GM23338 (cell line): ENCODE data around the gene STX7. TPM values are rescaled to one million over a fixed set of nuclear protein-coding genes. Genes with fewer than 3 reads are reported as not detected.

ENCODE experiments used
- ATAC-seq: fragments of 200-7000 bp; cut with Tn5 transposase; 3 replicates; pipeline ENCODE4 v1.9.1; 2020
- DNase-seq: peaks from one replicate; pipeline ENCODE4 v3.0.0-alpha.2; 2015; ENCODE audit warnings: low spot score
- H2AFZ ChIP-seq: fragments of 200-600 bp; sonication (generic); 2 replicates; pipeline ENCODE4 v1.8.0; 2016; ENCODE audit warnings: antibody characterized with exemption, mild to moderate bottlenecking, moderate library complexity
- H3F3A ChIP-seq: fragments of 200-600 bp; sonication (generic); replicated peaks from 2 replicates; pipeline ENCODE4 v1.8.0; 2017; ENCODE audit warnings: antibody characterized with exemption, mixed run types, low read depth
- H3K27ac ChIP-seq: fragments of 200-600 bp; sonication (generic); 2 replicates; pipeline ENCODE4 v1.6.1; 2016; ENCODE audit warnings: low read depth
- H3K27me3 ChIP-seq: fragments of 200-600 bp; sonication (generic); 2 replicates; pipeline ENCODE4 v1.8.0; 2016; ENCODE audit warnings: mild to moderate bottlenecking, mixed run types, moderate library complexity; ENCODE audit not compliant: insufficient read depth
- H3K36me3 ChIP-seq: fragments of 200-600 bp; sonication (generic); 2 replicates; pipeline ENCODE4 v1.8.0; 2016; ENCODE audit warnings: mild to moderate bottlenecking; ENCODE audit not compliant: insufficient read depth
- H3K4me1 ChIP-seq: fragments of 200-600 bp; sonication (generic); 2 replicates; pipeline ENCODE4 v1.8.0; 2016; ENCODE audit warnings: mild to moderate bottlenecking, moderate library complexity; ENCODE audit not compliant: insufficient read depth
- H3K4me2 ChIP-seq: fragments of 200-600 bp; sonication (generic); 2 replicates; pipeline ENCODE4 v1.7.1; 2017; ENCODE audit warnings: mixed run types
- H3K4me3 ChIP-seq: fragments of 200-600 bp; sonication (generic); 2 replicates; pipeline ENCODE4 v1.6.1; 2016; ENCODE audit warnings: mixed run types
- H3K79me2 ChIP-seq: fragments of 200-600 bp; sonication (generic); replicated peaks from 2 replicates; pipeline ENCODE4 v1.8.0; 2017; ENCODE audit warnings: mild to moderate bottlenecking; ENCODE audit not compliant: insufficient read depth
- H3K9me2 ChIP-seq: fragments of 200-600 bp; sonication (generic); 2 replicates; pipeline ENCODE4 v1.8.0; 2017; ENCODE audit not compliant: insufficient read depth
- H4K20me1 ChIP-seq: fragments of 200-600 bp; sonication (generic); replicated peaks from 2 replicates; pipeline ENCODE4 v1.8.0; 2017; ENCODE audit warnings: mild to moderate bottlenecking; ENCODE audit not compliant: insufficient read depth
- H3K27ac Mint-ChIP-seq: 2 replicates; pipeline ENCODE4 v1.8.0; 2020; ENCODE audit warnings: inconsistent platforms, mild to moderate bottlenecking, moderate library complexity, mixed read lengths
- H3K27me3 Mint-ChIP-seq: 3 replicates; pipeline ENCODE4 v1.8.0; 2022; ENCODE audit warnings: low read depth, mild to moderate bottlenecking, moderate library complexity, mixed read lengths, inconsistent platforms; ENCODE audit not compliant: insufficient read depth, poor library complexity
- H3K36me3 Mint-ChIP-seq: 3 replicates; pipeline ENCODE4 v1.8.0; 2021; ENCODE audit warnings: low read depth, mild to moderate bottlenecking, inconsistent platforms, moderate library complexity, mixed read lengths
- H3K4me1 Mint-ChIP-seq: 3 replicates; pipeline ENCODE4 v1.8.0; 2020; ENCODE audit warnings: mild to moderate bottlenecking, inconsistent platforms, mixed read lengths
- H3K4me3 Mint-ChIP-seq: 3 replicates; pipeline ENCODE4 v1.8.0; 2021; ENCODE audit warnings: moderate library complexity, mild to moderate bottlenecking, inconsistent platforms, mixed read lengths
- H3K9me3 Mint-ChIP-seq: 3 replicates; pipeline ENCODE4 v1.8.0; 2020; ENCODE audit warnings: moderate library complexity, mild to moderate bottlenecking, inconsistent platforms, mixed read lengths
- EZH2phosphoT487 ChIP-seq: fragments of 200-600 bp; sonication (generic); IDR thresholded peaks from one replicate; pipeline ENCODE4 v1.8.1; 2018; ENCODE audit warnings: antibody characterized with exemption; ENCODE audit not compliant: unreplicated experiment
- JUNB ChIP-seq: IDR thresholded peaks from one replicate; pipeline ENCODE4 v1.6.1; 2016; ENCODE audit warnings: antibody characterized with exemption; ENCODE audit not compliant: unreplicated experiment
- POLR2AphosphoS5 ChIP-seq: IDR thresholded peaks from 2 replicates; pipeline ENCODE4 v1.6.1; 2016; ENCODE audit warnings: antibody characterized with exemption, low read depth
- STAT1 ChIP-seq: IDR thresholded peaks from one replicate; pipeline ENCODE4 v1.6.1; 2016; ENCODE audit warnings: antibody characterized with exemption; ENCODE audit not compliant: unreplicated experiment
- ZNF114 ChIP-seq: fragments of 250-450 bp; sonication (Bioruptor Pico); IDR thresholded peaks from 2 replicates; pipeline ENCODE4 v1.5.0; 2020; ENCODE audit warnings: mild to moderate bottlenecking, moderate library complexity
- ZNF331 ChIP-seq: fragments of 250-450 bp; sonication (Bioruptor Pico); IDR thresholded peaks from 2 replicates; pipeline ENCODE4 v1.5.0; 2020; ENCODE audit warnings: low read depth, mild to moderate bottlenecking, moderate library complexity
- polyA plus RNA-seq: library from polyadenylated mRNA; unstranded; fragments of >200 nt; fragmentation: Nextera tagmentation; extraction: Ambion mirVana; gene quantifications from 2 replicates; pipeline ENCODE4 v1.2.1, GENCODE V29; 2016
- total RNA-seq: library from RNA; depleted of rRNA; stranded (reverse); fragments of >200 nt; shearing (Covaris generic); gene quantifications from 2 replicates; pipeline ENCODE4 v1.2.3, GENCODE V29; 2014
- TF ChIP-seq, protein P1 (sequence below): IDR thresholded peaks from 2 replicates; pipeline ENCODE4 v1.6.1; 2016; ENCODE audit warnings: antibody characterized with exemption
- TF ChIP-seq, protein P2 (sequence below): fragments of 250-450 bp; sonication (Bioruptor Pico); IDR thresholded peaks from 2 replicates; pipeline ENCODE4 v1.5.0; 2020; ENCODE audit warnings: mild to moderate bottlenecking, moderate library complexity
- TF ChIP-seq, protein P3 (sequence below): IDR thresholded peaks from one replicate; pipeline ENCODE4 v1.6.1; 2018; ENCODE audit warnings: antibody characterized with exemption; ENCODE audit not compliant: unreplicated experiment
- TF ChIP-seq, protein P4 (sequence below), 2 experiments: fragments of 200-600 bp in 1 of 2; sonication (generic) in 1 of 2; conservative IDR thresholded peaks; 2 replicates each; pipeline versions ENCODE4 v1.5.1 to v1.6.1; 2016 to 2017; ENCODE audit warnings: antibody characterized with exemption in 2 of 2, low read depth in 2 of 2, mild to moderate bottlenecking in 2 of 2, moderate library complexity in 1 of 2

The STX7 gene
- total and polyA plus RNA-seq, 2 experiments from 2014 or later = 22.4 to 28.8 TPM

DNA sequence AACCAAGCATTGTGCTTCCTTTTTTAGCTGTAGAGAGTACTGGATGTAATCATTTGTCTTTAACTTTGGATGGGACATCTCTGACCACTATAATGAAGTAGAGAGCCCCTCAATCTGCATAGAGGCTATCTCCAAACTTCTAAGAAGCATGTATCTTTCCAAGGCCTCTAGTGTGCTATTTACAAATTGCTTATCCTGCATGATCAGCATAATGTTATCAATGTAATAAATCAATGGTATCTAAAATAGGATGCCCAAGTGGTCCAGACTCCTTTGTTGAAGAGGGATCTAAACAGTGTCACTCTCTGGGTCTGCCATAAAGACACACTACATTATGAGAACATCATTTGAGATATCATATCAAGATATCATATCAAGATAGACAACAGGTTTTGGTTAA lies 31.9 kb upstream of the STX7 start:
- Histone ChIP-seq H3K4me3 (no peak overlapping the region), H3K36me3 (no peaks in the 10 kb centered on the region), H3K27me3 (no peaks in the 10 kb centered on the region), H3K79me2 (no peaks in the 10 kb centered on the region), H3K4me2 (no peak overlapping the region), H4K20me1 (no peaks in the 10 kb centered on the region), H3K4me1 (peaks cover 6% of the 10 kb centered on the region; the same call in 1 of the 2 replicates), H3F3A (no peaks in the 10 kb centered on the region), H3K9me2 (0 out of 2 replicates have a peak, but pooled peaks cover 5% of the 10 kb centered on the region), H3K27ac (no peak overlapping the region), H2AFZ (no peak overlapping the region)
- Mint-ChIP-seq H3K27ac (no peak overlapping the region), H3K4me1 (peaks cover 13% of the 10 kb centered on the region), H3K36me3 (no peaks in the 10 kb centered on the region), H3K4me3 (no peak overlapping the region), H3K9me3 (no peaks in the 10 kb centered on the region), H3K27me3 (no peaks in the 10 kb centered on the region)
- ATAC-seq = no peak
- TF ChIP-seq POLR2AphosphoS5 (no peak), ZNF114 (CRISPR knock-in tag) (no peak)
- no peak for DNase-seq

DNA sequence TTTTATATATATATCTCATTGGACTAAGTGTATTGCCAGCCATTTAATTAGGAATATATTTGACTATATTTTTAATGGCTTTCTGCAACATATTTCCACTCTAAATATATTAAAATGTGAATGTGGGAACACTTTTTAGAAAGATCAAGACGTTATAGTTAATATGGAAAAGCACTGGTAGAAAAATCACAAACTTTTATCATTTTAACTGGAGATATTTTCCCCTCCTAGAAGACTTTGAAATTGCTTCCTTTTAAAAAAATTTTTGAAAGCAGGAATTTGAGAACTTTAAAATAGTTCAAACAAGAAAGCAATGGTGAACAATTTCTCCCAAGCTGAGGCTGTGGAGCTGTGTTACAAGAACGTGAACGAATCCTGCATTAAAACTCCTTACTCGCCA lies 25.1 kb upstream of the STX7 start, which contains the start of gene TAAR9:
TAAR9 (plus strand) TSS at position 301 of the 400 bp plus-strand sequence; CDS start at position 314, 13 bp downstream.
- DNase-seq = no peak
- Mint-ChIP-seq H3K27me3 (no peaks in the 10 kb centered on the region), H3K9me3 (peaks cover 12% of the 10 kb centered on the region), H3K27ac (no peak within 1 kb of the TSS), H3K36me3 (peaks cover 7% of the 10 kb centered on the region; the same call in 2 of the 3 replicates), H3K4me1 (no peaks in the 10 kb centered on the region), H3K4me3 (no peak within 1 kb of the TSS)
- Histone ChIP-seq H3K27me3 (no peaks in the 10 kb centered on the region), H3F3A (no peaks in the 10 kb centered on the region), H3K4me2 (no peak within 1 kb of the TSS), H3K27ac (no peak within 1 kb of the TSS), H3K79me2 (no peaks in the 10 kb centered on the region), H3K4me1 (no peaks in the 10 kb centered on the region), H3K4me3 (no peak within 1 kb of the TSS), H2AFZ (peak within 1 kb of the TSS; percentile 94), H4K20me1 (no peaks in the 10 kb centered on the region), H3K9me2 (no peaks in the 10 kb centered on the region), H3K36me3 (no peaks in the 10 kb centered on the region)
- ATAC-seq = no peak
- TF ChIP-seq POLR2AphosphoS5 = no peak
- TF ChIP-seq JUNB = no peak
- no peak for TF ChIP-seq ZNF331 (CRISPR knock-in tag)
- no peak for TF ChIP-seq ZNF114 (CRISPR knock-in tag)
- TF ChIP-seq, protein P1, sequence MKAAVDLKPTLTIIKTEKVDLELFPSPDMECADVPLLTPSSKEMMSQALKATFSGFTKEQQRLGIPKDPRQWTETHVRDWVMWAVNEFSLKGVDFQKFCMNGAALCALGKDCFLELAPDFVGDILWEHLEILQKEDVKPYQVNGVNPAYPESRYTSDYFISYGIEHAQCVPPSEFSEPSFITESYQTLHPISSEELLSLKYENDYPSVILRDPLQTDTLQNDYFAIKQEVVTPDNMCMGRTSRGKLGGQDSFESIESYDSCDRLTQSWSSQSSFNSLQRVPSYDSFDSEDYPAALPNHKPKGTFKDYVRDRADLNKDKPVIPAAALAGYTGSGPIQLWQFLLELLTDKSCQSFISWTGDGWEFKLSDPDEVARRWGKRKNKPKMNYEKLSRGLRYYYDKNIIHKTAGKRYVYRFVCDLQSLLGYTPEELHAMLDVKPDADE = no peak
- TF ChIP-seq STAT1 = no peak
- TF ChIP-seq EZH2phosphoT487 = no peak
- TF ChIP-seq, protein P2, sequence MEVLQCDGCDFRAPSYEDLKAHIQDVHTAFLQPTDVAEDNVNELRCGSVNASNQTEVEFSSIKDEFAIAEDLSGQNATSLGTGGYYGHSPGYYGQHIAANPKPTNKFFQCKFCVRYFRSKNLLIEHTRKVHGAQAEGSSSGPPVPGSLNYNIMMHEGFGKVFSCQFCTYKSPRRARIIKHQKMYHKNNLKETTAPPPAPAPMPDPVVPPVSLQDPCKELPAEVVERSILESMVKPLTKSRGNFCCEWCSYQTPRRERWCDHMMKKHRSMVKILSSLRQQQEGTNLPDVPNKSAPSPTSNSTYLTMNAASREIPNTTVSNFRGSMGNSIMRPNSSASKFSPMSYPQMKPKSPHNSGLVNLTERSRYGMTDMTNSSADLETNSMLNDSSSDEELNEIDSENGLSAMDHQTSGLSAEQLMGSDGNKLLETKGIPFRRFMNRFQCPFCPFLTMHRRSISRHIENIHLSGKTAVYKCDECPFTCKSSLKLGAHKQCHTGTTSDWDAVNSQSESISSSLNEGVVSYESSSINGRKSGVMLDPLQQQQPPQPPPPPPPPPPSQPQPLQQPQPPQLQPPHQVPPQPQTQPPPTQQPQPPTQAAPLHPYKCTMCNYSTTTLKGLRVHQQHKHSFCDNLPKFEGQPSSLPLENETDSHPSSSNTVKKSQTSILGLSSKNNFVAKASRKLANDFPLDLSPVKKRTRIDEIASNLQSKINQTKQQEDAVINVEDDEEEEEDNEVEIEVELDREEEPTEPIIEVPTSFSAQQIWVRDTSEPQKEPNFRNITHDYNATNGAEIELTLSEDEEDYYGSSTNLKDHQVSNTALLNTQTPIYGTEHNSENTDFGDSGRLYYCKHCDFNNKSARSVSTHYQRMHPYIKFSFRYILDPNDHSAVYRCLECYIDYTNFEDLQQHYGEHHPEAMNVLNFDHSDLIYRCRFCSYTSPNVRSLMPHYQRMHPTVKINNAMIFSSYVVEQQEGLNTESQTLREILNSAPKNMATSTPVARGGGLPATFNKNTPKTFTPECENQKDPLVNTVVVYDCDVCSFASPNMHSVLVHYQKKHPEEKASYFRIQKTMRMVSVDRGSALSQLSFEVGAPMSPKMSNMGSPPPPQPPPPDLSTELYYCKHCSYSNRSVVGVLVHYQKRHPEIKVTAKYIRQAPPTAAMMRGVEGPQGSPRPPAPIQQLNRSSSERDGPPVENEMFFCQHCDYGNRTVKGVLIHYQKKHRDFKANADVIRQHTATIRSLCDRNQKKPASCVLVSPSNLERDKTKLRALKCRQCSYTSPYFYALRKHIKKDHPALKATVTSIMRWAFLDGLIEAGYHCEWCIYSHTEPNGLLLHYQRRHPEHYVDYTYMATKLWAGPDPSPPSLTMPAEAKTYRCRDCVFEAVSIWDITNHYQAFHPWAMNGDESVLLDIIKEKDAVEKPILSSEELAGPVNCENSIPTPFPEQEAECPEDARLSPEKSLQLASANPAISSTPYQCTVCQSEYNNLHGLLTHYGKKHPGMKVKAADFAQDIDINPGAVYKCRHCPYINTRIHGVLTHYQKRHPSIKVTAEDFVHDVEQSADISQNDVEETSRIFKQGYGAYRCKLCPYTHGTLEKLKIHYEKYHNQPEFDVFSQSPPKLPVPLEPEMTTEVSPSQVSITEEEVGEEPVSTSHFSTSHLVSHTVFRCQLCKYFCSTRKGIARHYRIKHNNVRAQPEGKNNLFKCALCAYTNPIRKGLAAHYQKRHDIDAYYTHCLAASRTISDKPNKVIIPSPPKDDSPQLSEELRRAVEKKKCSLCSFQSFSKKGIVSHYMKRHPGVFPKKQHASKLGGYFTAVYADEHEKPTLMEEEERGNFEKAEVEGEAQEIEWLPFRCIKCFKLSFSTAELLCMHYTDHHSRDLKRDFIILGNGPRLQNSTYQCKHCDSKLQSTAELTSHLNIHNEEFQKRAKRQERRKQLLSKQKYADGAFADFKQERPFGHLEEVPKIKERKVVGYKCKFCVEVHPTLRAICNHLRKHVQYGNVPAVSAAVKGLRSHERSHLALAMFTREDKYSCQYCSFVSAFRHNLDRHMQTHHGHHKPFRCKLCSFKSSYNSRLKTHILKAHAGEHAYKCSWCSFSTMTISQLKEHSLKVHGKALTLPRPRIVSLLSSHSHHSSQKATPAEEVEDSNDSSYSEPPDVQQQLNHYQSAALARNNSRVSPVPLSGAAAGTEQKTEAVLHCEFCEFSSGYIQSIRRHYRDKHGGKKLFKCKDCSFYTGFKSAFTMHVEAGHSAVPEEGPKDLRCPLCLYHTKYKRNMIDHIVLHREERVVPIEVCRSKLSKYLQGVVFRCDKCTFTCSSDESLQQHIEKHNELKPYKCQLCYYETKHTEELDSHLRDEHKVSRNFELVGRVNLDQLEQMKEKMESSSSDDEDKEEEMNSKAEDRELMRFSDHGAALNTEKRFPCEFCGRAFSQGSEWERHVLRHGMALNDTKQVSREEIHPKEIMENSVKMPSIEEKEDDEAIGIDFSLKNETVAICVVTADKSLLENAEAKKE (CRISPR knock-in tag) = no peak
- TF ChIP-seq, protein P3, sequence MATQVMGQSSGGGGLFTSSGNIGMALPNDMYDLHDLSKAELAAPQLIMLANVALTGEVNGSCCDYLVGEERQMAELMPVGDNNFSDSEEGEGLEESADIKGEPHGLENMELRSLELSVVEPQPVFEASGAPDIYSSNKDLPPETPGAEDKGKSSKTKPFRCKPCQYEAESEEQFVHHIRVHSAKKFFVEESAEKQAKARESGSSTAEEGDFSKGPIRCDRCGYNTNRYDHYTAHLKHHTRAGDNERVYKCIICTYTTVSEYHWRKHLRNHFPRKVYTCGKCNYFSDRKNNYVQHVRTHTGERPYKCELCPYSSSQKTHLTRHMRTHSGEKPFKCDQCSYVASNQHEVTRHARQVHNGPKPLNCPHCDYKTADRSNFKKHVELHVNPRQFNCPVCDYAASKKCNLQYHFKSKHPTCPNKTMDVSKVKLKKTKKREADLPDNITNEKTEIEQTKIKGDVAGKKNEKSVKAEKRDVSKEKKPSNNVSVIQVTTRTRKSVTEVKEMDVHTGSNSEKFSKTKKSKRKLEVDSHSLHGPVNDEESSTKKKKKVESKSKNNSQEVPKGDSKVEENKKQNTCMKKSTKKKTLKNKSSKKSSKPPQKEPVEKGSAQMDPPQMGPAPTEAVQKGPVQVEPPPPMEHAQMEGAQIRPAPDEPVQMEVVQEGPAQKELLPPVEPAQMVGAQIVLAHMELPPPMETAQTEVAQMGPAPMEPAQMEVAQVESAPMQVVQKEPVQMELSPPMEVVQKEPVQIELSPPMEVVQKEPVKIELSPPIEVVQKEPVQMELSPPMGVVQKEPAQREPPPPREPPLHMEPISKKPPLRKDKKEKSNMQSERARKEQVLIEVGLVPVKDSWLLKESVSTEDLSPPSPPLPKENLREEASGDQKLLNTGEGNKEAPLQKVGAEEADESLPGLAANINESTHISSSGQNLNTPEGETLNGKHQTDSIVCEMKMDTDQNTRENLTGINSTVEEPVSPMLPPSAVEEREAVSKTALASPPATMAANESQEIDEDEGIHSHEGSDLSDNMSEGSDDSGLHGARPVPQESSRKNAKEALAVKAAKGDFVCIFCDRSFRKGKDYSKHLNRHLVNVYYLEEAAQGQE = no peak
- TF ChIP-seq, protein P4, sequence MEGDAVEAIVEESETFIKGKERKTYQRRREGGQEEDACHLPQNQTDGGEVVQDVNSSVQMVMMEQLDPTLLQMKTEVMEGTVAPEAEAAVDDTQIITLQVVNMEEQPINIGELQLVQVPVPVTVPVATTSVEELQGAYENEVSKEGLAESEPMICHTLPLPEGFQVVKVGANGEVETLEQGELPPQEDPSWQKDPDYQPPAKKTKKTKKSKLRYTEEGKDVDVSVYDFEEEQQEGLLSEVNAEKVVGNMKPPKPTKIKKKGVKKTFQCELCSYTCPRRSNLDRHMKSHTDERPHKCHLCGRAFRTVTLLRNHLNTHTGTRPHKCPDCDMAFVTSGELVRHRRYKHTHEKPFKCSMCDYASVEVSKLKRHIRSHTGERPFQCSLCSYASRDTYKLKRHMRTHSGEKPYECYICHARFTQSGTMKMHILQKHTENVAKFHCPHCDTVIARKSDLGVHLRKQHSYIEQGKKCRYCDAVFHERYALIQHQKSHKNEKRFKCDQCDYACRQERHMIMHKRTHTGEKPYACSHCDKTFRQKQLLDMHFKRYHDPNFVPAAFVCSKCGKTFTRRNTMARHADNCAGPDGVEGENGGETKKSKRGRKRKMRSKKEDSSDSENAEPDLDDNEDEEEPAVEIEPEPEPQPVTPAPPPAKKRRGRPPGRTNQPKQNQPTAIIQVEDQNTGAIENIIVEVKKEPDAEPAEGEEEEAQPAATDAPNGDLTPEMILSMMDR (conservative IDR thresholded peaks at IDR 0.05; ENCODE audit: low read depth in 2 of 2) = no peak
